NCI-H1694 (cell line): ENCODE data around the gene PRSS48.
"Not testable (repeated sequence)": the region's sequence is repeated elsewhere in the genome, so short reads cannot be mapped to it uniquely, and the experiment has no call there.

Experiments used
- DNase-seq: peaks from one replicate; lab custom pipeline; 2025; lab: John Stamatoyannopoulos, UW

PRSS48 gene

GRCh38 chr4:151263455-151263854 is 13.5 kb upstream of the PRSS48 start:
- DNase-seq: no peak

GRCh38 chr4:151266497-151266896 is 10.5 kb upstream of the PRSS48 start:
- no peak for DNase-seq

GRCh38 chr4:151267104-151267503 is 9.9 kb upstream of the PRSS48 start:
- DNase-seq: no peak

- no peak for DNase-seq
Observed at GRCh38 chr4:151267822-151268535, 9.0 kb upstream of the PRSS48 start.

- not testable (repeated sequence) for DNase-seq
Observed at GRCh38 chr4:151268905-151269304, 8.1 kb upstream of the PRSS48 start.

GRCh38 chr4:151284534-151285245 is 7.7 kb downstream of the PRSS48 start:
- no peak for DNase-seq

GRCh38 chr4:151287409-151287808 is 10.4 kb downstream of the PRSS48 start:
- DNase-seq: no peak

GRCh38 chr4:151291485-151291884 is 14.5 kb downstream of the PRSS48 start:
- DNase-seq: no peak

GRCh38 chr4:151292038-151292437 is 15.1 kb downstream of the PRSS48 start:
- no peak for DNase-seq

GRCh38 chr4:151294833-151295496 is 18.0 kb downstream of the PRSS48 start:
- DNase-seq: no peak

GRCh38 chr4:151296227-151296626 is 19.3 kb downstream of the PRSS48 start:
- DNase-seq: no peak

GRCh38 chr4:151297170-151297569 is 20.2 kb downstream of the PRSS48 start:
- no peak for DNase-seq

GRCh38 chr4:151302432-151302831 is 25.5 kb downstream of the PRSS48 start:
- DNase-seq: no peak

- DNase-seq: no peak
Observed at GRCh38 chr4:151304226-151304625, 27.3 kb downstream of the PRSS48 start.

GRCh38 chr4:151304755-151305154 is 27.8 kb downstream of the PRSS48 start:
- DNase-seq: peak; percentile 1

- no peak for DNase-seq
Observed at GRCh38 chr4:151310124-151310728, 33.3 kb downstream of the PRSS48 start.

- no peak for DNase-seq
Observed at GRCh38 chr4:151313306-151314009, 36.5 kb downstream of the PRSS48 start.

GRCh38 chr4:151314010-151314355 is 37.0 kb downstream of the PRSS48 start:
- DNase-seq: no peak

GRCh38 chr4:151314479-151314878 is 37.5 kb downstream of the PRSS48 start:
- no peak for DNase-seq

GRCh38 chr4:151315212-151315886 is 38.4 kb downstream of the PRSS48 start:
- no peak for DNase-seq

GRCh38 chr4:151316645-151317044 is 39.7 kb downstream of the PRSS48 start:
- no peak for DNase-seq
